ENCODE measurements around the gene CCDC127. TPM values are rescaled to one million over a fixed set of nuclear protein-coding genes. Genes with fewer than 3 reads are reported as not detected.

CCDC127 gene
- total RNA-seq, 1 donor from 2014 or later, result 11.1 TPM

DNA sequence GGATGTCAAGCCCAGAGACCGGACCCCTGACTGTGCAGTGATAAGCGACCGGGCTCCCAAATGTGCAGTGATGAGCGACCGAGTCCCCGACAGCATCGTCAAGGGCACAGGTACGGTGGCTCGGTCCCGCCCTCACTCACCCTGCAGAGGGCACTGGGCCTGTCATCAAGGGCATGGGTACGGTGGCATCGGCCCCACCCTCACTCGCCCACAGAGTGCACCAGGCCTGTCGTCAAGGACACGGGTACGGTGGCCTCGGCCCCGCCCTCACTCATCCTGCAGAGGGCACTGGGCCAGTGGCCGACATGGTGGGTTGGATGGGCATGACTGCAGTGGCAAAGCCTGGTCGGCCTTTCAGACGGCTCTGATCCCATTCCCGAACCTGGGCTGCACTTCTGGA lies 36.4 kb downstream of the CCDC127 start:
- H3K4me1 Mint-ChIP-seq (ENCODE audit: unreplicated experiment), result peaks cover 15% of the 10 kb centered on the region
- H3K9me3 Mint-ChIP-seq (ENCODE audit: unreplicated experiment), result no peaks in the 10 kb centered on the region
- DNase-seq (ENCODE audit: extremely low spot score, unreplicated experiment), result no peak
- H3K4me3 Mint-ChIP-seq (ENCODE audit: unreplicated experiment), result no peak overlapping the region
- H3K27me3 Mint-ChIP-seq (ENCODE audit: unreplicated experiment), result peaks cover 17% of the 10 kb centered on the region
- no peak overlapping the region for H3K27ac Mint-ChIP-seq (ENCODE audit: unreplicated experiment)
- TF ChIP-seq, protein P1, sequence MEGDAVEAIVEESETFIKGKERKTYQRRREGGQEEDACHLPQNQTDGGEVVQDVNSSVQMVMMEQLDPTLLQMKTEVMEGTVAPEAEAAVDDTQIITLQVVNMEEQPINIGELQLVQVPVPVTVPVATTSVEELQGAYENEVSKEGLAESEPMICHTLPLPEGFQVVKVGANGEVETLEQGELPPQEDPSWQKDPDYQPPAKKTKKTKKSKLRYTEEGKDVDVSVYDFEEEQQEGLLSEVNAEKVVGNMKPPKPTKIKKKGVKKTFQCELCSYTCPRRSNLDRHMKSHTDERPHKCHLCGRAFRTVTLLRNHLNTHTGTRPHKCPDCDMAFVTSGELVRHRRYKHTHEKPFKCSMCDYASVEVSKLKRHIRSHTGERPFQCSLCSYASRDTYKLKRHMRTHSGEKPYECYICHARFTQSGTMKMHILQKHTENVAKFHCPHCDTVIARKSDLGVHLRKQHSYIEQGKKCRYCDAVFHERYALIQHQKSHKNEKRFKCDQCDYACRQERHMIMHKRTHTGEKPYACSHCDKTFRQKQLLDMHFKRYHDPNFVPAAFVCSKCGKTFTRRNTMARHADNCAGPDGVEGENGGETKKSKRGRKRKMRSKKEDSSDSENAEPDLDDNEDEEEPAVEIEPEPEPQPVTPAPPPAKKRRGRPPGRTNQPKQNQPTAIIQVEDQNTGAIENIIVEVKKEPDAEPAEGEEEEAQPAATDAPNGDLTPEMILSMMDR (IDR thresholded peaks at IDR 0.05), result no peak
- no peaks in the 10 kb centered on the region for H3K36me3 Mint-ChIP-seq (ENCODE audit: unreplicated experiment)

DNA sequence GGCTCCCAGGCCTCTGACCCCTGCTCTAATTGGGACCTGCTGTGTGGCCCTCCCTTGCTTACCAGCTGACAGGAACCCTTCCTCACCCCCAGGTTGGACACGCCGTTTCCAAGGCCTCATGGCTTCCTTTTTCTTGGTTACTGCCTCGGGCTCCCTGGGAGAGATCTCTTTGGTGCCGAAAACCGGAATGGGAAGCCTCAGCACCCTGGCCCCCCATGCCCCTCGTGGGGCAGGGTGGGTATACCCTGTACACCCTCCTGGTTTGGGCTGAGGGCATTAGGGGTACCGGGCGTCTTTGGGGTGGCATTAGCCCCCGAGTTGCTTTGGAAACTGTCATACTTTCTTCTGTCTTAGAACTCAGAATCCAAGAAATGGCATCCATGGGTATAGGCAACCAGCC lies 36.8 kb downstream of the CCDC127 start:
- Mint-ChIP-seq H3K4me3 (ENCODE audit: unreplicated experiment) (no peak overlapping the region), H3K27ac (ENCODE audit: unreplicated experiment) (no peak overlapping the region), H3K9me3 (ENCODE audit: unreplicated experiment) (no peaks in the 10 kb centered on the region), H3K4me1 (ENCODE audit: unreplicated experiment) (peaks cover 15% of the 10 kb centered on the region), H3K36me3 (ENCODE audit: unreplicated experiment) (no peaks in the 10 kb centered on the region), H3K27me3 (ENCODE audit: unreplicated experiment) (peaks cover 17% of the 10 kb centered on the region)
- no peak for DNase-seq (ENCODE audit: extremely low spot score, unreplicated experiment)
- TF ChIP-seq, protein P1 (IDR thresholded peaks at IDR 0.05), result no peak

DNA sequence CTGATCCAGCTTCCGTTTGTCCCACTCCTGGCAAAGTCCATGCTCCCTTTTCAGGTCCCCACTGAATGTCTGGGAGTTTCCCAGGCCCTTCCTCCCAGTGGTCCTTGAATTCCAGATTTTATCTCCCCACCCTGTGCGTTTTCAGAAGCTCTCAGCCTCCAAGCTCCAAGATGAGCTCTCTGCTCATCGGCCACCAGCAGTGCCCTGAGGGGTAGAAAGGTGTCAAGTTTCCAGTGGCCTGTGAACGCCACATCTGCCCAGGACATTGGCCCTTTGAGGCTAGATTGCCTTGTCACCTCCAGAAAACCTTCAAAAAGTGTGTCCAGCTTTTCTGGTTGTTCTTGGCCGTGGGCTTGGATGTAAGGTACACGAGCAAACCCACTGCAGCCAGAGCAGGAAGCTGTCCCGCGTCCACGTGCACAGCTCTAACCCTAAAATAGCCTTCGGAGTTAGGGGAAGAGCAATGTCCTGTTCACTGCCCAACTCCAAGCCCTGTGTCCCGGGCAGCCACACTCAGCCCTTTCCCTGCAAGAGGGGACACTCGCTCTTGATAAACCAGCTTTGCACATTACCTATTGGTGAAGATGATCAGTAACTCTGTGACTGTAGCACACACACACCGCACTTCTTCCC lies 37.6 kb downstream of the CCDC127 start:
- H3K4me3 Mint-ChIP-seq (ENCODE audit: unreplicated experiment), result no peak overlapping the region
- H3K9me3 Mint-ChIP-seq (ENCODE audit: unreplicated experiment), result no peaks in the 10 kb centered on the region
- TF ChIP-seq, protein P1 (IDR thresholded peaks at IDR 0.05), result no peak
- H3K27me3 Mint-ChIP-seq (ENCODE audit: unreplicated experiment), result peaks cover 17% of the 10 kb centered on the region
- H3K4me1 Mint-ChIP-seq (ENCODE audit: unreplicated experiment), result peaks cover 15% of the 10 kb centered on the region
- H3K36me3 Mint-ChIP-seq (ENCODE audit: unreplicated experiment), result no peaks in the 10 kb centered on the region
- DNase-seq (ENCODE audit: extremely low spot score, unreplicated experiment), result no peak
- H3K27ac Mint-ChIP-seq (ENCODE audit: unreplicated experiment), result no peak overlapping the region

DNA sequence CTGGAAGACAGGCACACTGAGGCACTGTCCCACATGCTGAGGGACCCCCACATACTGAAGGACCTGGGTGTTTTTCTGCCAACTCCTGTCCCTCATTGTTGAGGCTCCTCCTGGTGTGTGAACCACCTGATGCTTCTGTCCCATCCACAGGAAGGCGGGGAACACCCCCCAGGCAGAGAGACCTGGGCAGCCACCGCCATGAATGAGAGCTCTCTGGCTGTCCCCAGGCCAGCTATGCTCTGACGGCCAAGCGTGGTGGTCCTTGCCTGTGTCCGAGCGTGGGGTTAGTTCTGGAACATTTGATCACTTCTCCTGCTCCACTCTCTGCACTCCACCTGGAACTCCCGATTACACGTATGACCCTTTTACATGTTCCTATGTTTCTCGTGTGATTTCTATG lies 38.6 kb downstream of the CCDC127 start:
- H3K27ac Mint-ChIP-seq (ENCODE audit: unreplicated experiment), result no peak overlapping the region
- H3K27me3 Mint-ChIP-seq (ENCODE audit: unreplicated experiment), result peaks cover 17% of the 10 kb centered on the region
- TF ChIP-seq, protein P1 (IDR thresholded peaks at IDR 0.05), result no peak
- H3K4me1 Mint-ChIP-seq (ENCODE audit: unreplicated experiment), result peaks cover 8% of the 10 kb centered on the region
- H3K36me3 Mint-ChIP-seq (ENCODE audit: unreplicated experiment), result no peaks in the 10 kb centered on the region
- no peaks in the 10 kb centered on the region for H3K9me3 Mint-ChIP-seq (ENCODE audit: unreplicated experiment)
- no peak overlapping the region for H3K4me3 Mint-ChIP-seq (ENCODE audit: unreplicated experiment)
- DNase-seq (ENCODE audit: extremely low spot score, unreplicated experiment), result no peak

DNA sequence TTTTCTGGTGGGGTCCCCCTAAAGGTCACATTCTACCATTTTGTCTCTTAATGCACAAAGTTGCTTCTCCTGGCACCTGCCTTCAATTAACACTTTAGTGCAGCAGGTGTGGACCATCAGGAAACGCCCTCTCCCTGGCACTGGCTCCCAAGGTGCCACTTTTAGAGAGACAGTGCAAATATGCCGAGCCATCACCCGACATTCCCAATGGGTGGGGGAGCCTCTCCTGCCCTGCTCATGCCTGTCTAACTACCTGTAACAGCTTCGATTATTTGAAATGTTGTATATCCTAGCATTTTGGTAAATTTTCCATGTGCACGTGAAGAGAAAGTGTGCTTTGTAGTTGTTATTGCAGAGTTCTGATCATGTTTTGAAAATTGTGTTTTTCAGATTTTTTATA lies 39.8 kb downstream of the CCDC127 start:
- Mint-ChIP-seq H3K27ac (ENCODE audit: unreplicated experiment) (no peak overlapping the region), H3K4me1 (ENCODE audit: unreplicated experiment) (peaks cover 3% of the 10 kb centered on the region), H3K4me3 (ENCODE audit: unreplicated experiment) (no peak overlapping the region), H3K36me3 (ENCODE audit: unreplicated experiment) (peaks cover 2% of the 10 kb centered on the region), H3K27me3 (ENCODE audit: unreplicated experiment) (peaks cover 19% of the 10 kb centered on the region), H3K9me3 (ENCODE audit: unreplicated experiment) (no peaks in the 10 kb centered on the region)
- DNase-seq (ENCODE audit: extremely low spot score, unreplicated experiment), result no peak
- TF ChIP-seq, protein P1 (IDR thresholded peaks at IDR 0.05), result no peak
